ENCODE results near the gene NAT16.
A peak's percentile ranks its signal among the peaks of the same experiment; 100 is the strongest.
"Not testable (repeated sequence)": the region's sequence is repeated elsewhere in the genome, so short reads cannot be mapped to it uniquely, and the experiment has no call there.

The NAT16 gene

GRCh38 chr7:101156866-101157589, 23.1 kb downstream of the NAT16 start:
- DNase-seq, result no peak

GRCh38 chr7:101156277-101156676, 23.8 kb downstream of the NAT16 start:
- no peak for DNase-seq

- no peak for DNase-seq
These were observed 24.8 kb downstream of the NAT16 start for GRCh38 chr7:101155303-101155702.

DNA sequence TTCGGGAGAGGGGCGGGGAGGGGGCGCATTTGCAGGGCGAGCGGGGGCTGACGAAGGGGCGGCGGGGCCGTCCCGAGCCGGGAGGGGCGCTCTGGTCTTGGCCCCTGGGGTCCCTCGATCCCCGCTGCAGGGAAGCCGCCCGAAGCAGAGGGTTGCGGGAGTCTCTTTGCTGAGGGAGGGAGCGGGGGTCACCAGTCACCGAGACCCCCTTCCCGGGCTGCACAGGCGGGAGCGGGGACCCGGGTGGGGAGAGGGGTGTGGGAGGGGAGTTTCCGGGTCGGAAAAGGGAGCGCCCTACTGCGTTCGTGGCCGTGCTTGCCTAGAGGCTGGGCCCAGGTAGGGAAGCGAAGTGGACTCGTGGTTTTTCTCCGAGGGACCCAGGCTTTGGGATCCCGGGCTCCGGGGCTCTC, 25.4 kb downstream of the NAT16 start:
- no peak for DNase-seq

DNA sequence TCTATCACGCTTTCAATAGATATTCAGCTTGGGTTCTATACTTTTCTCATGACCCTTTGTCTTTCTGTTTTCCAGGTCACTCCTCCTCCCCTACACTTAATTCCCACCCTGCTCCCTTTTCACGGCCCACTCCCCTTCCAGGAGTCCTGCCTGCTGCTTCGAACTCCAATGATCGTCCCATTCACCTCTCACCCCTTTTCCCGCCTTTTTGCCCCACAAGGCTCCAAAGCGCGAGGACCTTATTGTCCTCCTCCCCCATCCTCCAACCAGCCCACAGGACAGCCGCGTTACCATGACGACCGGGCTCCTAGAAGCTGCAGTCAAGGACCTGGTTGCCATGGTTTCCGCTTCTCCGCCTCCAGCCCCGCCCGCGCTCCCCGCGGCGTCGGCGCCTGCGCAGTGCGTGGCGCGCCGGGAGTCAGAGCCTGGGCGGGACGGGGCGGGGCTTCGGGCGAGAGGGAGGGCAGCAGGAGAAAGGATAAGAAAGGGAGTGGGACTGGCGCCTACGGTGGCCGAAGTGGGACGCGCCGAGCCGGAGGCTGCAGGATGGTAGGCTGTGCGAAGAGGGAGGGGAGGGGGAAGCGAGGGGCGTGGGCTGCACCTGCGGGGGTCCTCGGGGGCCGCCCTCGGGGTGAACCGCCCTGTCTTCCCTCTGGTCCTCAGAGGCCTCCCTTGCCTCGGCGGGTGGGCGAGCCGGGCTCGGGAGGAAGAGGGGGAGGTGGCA, 26.0 kb downstream of the NAT16 start, which contains the start of gene AP1S1:
Gene AP1S1, plus strand, starts transcription at position 508 of the 724 bp plus-strand sequence. Its CDS starts 39 bp downstream, at position 547.
- DNase-seq, result peak; percentile 96

DNA sequence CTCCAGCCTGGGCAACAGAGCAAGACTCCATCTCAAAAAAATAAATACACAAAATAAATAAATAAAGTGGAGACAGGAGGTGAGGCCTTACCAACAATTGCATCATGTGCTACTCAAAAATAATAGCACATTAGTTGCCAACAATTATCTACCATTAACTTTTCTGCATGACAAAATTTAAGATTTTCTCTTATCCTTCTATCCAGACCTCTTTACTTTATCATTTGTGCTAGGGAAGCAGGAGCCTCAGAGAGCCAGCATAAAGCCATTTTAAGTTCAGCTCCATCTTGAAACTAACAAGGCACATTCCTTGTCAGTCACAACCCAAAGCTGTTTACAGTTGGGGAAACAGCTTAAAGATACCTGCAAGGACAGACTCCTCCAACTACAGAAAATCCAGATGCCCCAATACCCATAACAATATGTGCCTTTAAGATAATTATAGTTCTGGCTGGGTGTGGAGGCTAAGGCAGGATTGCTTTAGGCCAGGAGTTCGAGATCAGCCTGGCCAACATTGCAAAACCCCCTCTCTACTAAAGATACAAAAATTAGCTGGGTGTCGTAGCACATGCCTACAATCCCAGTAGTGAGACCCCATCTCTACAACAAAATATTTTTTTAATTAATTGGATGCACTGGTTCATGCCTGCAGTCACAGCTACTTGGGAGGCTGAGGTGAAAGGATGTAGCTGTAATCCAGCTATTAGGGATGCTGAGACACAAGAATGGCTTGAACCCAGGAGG, 28.0 kb downstream of the NAT16 start:
- no peak for DNase-seq

DNA sequence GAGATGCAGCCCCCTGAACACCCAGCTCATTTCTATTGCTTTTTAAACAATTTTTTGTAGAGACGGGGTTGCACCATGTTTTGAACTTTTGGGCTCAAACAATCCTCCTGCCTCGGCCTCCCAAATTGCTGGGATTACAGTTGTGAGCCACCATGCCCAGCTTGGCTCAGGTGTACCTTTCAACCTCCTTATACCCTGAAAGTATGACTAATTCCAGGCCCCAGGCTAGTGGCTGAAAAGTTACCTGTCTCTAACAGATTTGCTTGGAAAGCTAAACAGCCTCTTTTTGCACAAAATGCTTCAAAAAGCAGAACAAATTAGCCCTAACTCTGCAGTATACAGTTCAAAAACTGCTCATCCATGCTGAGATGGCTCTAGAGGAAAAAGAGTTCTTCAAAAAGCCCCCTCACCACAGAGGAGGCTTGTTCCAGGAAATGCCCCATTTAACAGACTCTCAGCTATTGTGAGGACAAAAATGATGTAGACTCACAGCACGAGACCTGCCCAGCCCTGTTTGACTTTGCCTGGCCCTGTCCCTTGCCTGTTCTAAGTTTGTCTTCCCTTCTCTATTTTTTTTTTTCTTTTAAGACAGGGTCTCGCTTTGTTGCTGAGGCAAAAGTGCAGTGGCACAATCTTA, 39.2 kb downstream of the NAT16 start:
- no peak for DNase-seq

- DNase-seq, result no peak
These were observed 39.8 kb downstream of the NAT16 start for GRCh38 chr7:101140339-101140699.

GRCh38 chr7:101138213-101138870, 41.8 kb downstream of the NAT16 start:
- DNase-seq, result peak; percentile 82 to 87

GRCh38 chr7:101137651-101138212, 42.4 kb downstream of the NAT16 start:
- DNase-seq, result no peak

DNA sequence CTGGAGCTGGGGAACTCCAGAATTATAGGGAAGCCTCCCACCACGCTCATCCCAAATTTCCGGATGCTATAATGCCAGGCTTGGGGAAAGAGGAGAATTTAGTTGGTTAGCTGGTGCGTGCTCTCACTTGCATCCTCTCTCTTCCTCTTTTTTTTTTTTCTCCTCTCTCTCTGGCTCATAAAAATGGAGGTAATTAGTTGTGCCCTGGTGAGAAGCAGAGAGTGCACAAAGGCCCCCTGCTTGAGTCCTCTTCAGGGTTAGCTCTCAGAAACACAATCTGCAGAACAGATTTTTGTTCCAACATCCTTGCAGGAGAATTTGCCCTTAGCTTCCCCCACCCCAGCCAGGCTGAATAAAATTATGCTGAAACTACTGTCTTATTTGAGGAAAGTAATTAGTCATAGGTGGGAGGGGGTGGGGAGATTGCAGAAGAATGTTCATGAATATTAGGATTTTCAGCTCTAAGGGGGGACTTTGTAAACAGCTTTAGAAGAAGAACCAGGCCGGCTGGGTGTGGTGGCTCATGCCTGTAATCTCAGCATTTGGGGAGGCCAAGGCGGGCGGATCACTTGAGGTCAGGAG, 45.6 kb downstream of the NAT16 start:
- DNase-seq, result no peak

- no peak for DNase-seq
These were observed 46.3 kb downstream of the NAT16 start for GRCh38 chr7:101133621-101134398.

- not testable (repeated sequence) for DNase-seq
These were observed 47.2 kb downstream of the NAT16 start for GRCh38 chr7:101132626-101133600.

DNA sequence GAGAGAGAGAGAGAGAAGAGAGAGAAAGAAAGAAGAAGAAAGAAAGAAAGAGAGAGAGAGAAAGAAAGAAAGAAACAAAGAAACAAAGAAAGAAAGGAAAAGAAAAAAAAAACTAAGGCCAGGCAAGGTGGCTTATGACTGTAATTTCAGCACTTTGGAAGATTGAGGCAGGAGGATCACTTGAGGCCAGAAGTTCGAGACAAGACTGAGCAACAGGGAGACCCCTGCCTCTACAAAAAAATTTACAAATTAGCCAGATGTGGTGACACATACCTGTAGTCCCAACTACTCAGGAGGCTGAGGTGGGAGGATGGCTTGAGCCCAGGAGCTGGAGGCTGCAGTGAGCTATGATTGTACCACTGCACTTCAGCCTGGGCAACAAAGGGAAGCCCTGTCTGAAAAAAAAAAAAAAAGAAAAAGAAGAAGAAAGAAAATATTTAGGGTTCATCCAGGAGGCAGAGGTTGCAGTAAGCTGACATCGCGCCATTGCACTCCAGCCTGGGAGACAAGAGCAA, 50.4 kb downstream of the NAT16 start:
- DNase-seq, result no peak

DNA sequence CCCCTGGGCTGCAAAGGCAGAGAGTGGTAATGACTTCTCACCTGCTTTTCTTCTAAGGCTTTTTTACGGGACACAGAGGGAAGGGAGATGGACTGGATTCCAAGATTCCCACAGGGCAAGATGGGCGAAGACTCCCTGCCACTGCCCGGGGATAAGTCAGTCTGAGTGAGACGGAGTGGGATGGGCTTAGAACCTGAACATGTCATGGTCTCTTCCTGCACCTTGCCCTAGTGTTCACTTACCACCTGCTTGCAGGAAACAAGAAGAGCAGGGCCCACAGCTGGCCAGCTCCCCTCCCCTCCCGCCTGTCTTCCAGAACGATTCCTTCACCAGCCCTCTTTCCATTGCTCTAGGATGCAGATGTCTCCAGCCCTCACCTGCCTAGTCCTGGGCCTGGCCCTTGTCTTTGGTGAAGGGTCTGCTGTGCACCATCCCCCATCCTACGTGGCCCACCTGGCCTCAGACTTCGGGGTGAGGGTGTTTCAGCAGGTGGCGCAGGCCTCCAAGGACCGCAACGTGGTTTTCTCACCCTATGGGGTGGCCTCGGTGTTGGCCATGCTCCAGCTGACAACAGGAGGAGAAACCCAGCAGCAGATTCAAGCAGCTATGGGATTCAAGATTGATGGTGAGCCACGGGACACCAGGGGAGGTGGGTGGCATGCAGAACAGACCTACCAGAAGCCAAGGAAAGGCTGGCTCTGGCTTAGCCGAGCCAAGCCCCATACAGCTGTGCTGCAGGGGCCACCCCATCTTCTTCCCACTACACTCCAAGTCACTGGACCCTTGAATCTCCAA, 51.9 kb downstream of the NAT16 start:
- DNase-seq, result no peak

DNA sequence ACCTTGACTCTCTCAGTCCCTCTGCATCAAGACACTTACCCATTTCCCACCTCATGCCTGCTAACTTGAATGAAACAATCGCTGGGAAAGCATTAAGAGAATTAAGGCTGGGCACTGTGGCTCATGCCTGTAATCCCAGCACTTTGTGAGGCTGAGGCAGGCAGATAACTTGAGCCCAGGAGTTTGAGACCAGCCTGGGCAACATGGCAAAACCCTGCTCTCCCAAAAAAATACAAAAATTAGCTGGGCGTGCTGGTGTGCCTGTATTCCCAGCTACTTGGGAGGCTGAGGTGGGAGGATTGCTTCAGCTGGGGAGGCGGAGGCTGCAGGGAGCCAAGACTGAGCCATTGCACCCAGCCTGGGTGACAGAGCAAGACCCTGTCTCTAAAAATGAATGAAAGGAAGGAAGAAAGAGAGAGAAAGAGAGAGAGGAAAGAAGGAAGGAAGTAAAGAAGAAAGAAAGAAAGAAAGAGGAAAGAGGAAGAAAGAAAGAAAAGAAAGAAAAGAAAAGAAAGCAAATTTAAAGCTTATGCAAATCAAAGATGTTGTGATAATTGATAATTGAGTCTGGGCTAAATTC, 52.5 kb downstream of the NAT16 start:
- no peak for DNase-seq

- DNase-seq, result peak; percentile 61 to 70
These were observed 53.2 kb downstream of the NAT16 start, which contains the start of gene SERPINE1 for GRCh38 chr7:101126651-101127459. Gene SERPINE1, plus strand, starts transcription at chr7:101127104. Its CDS starts 1,290 bp downstream, at chr7:101128394.
